ENCODE measurements around the gene SLC35F3.

The SLC35F3 gene

DNA sequence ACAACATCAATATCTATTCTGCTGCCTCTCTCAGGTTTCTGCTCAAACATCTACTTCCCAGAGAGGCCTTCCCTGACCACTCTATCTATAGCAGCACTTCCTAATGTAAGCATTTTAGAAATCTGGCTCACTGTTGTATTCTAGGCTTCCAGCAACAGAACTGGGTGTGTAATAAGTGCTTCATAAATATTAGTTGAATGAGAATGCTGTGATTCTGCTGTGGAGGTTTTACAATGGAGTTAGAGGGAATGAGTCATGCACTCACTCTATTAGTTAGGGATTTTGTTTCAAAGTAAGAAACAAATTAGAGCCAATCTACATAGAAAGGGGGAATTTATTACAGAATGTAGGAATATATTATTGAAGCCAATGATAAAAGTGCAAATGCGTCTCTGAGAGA is 38.6 kb upstream of the SLC35F3 start:
- DNase-seq (ENCODE audit: low read depth) = no peak
- H3K4me3 ChIP-seq (ENCODE audit: low read depth, low read length) = no peak overlapping the region
- TF ChIP-seq POLR2A (IDR thresholded peaks at IDR 0.05; ENCODE audit: extremely low read depth, insufficient read length) = no peak
- TF ChIP-seq, protein P1, sequence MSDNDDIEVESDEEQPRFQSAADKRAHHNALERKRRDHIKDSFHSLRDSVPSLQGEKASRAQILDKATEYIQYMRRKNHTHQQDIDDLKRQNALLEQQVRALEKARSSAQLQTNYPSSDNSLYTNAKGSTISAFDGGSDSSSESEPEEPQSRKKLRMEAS (IDR thresholded peaks at IDR 0.05; ENCODE audit: low read depth, low read length) = no peak
- no peak for TF ChIP-seq MYC (IDR thresholded peaks at IDR 0.05; ENCODE audit: low read depth, low read length)
- TF ChIP-seq CTCF (IDR thresholded peaks at IDR 0.05; ENCODE audit: low read depth, low read length) = no peak

GRCh38 chr1:233867028-233867427 is 37.4 kb upstream of the SLC35F3 start:
- TF ChIP-seq MYC (IDR thresholded peaks at IDR 0.05; ENCODE audit: low read depth, low read length) (no peak), CTCF (IDR thresholded peaks at IDR 0.05; ENCODE audit: low read depth, low read length) (no peak), POLR2A (IDR thresholded peaks at IDR 0.05; ENCODE audit: extremely low read depth, insufficient read length) (no peak)
- TF ChIP-seq, protein P1 (IDR thresholded peaks at IDR 0.05; ENCODE audit: low read depth, low read length) = no peak
- DNase-seq (ENCODE audit: low read depth) = no peak
- no peak overlapping the region for H3K4me3 ChIP-seq (ENCODE audit: low read depth, low read length)

GRCh38 chr1:233868461-233868860 is 36.0 kb upstream of the SLC35F3 start:
- H3K4me3 ChIP-seq (ENCODE audit: low read depth, low read length) = no peak overlapping the region

GRCh38 chr1:233869680-233870079 is 34.8 kb upstream of the SLC35F3 start:
- no peak for DNase-seq (ENCODE audit: low read depth)
- TF ChIP-seq, protein P1 (IDR thresholded peaks at IDR 0.05; ENCODE audit: low read depth, low read length) = no peak
- TF ChIP-seq CTCF (IDR thresholded peaks at IDR 0.05; ENCODE audit: low read depth, low read length) = no peak
- no peak for TF ChIP-seq MYC (IDR thresholded peaks at IDR 0.05; ENCODE audit: low read depth, low read length)
- TF ChIP-seq POLR2A (IDR thresholded peaks at IDR 0.05; ENCODE audit: extremely low read depth, insufficient read length) = no peak
- no peak overlapping the region for H3K4me3 ChIP-seq (ENCODE audit: low read depth, low read length)

More at GRCh38 chr1:233868461-233868860, 36.0 kb upstream of the SLC35F3 start:
- peak; percentile 54 for DNase-seq (ENCODE audit: low read depth)
- TF ChIP-seq CTCF (IDR thresholded peaks at IDR 0.05; ENCODE audit: low read depth, low read length) = no peak
- TF ChIP-seq MYC (IDR thresholded peaks at IDR 0.05; ENCODE audit: low read depth, low read length) = no peak
- TF ChIP-seq, protein P1 (IDR thresholded peaks at IDR 0.05; ENCODE audit: low read depth, low read length) = no peak
- no peak for TF ChIP-seq POLR2A (IDR thresholded peaks at IDR 0.05; ENCODE audit: extremely low read depth, insufficient read length)

GRCh38 chr1:233873666-233874065 is 30.8 kb upstream of the SLC35F3 start:
- no peak overlapping the region for H3K4me3 ChIP-seq (ENCODE audit: low read depth, low read length)
- TF ChIP-seq POLR2A (IDR thresholded peaks at IDR 0.05; ENCODE audit: extremely low read depth, insufficient read length) = no peak
- TF ChIP-seq, protein P1 (IDR thresholded peaks at IDR 0.05; ENCODE audit: low read depth, low read length) = no peak
- no peak for TF ChIP-seq MYC (IDR thresholded peaks at IDR 0.05; ENCODE audit: low read depth, low read length)
- no peak for TF ChIP-seq CTCF (IDR thresholded peaks at IDR 0.05; ENCODE audit: low read depth, low read length)
- DNase-seq (ENCODE audit: low read depth) = no peak

Data from NB4 (cell line).